Panc1 (cell line): ENCODE results near the gene PLD3. TPM values are rescaled to one million over a fixed set of nuclear protein-coding genes. Genes with fewer than 3 reads are reported as not detected.

ENCODE experiments used
- ATAC-seq: fragments of 200-7000 bp; cut with Tn5 transposase; 2 replicates; pipeline ENCODE4 v1.9.1; 2020; ENCODE audit warnings: mild to moderate bottlenecking, moderate library complexity
- BruUV-seq: library from RNA; stranded (reverse); fragments of 400-500 nt; replicated peaks from 2 replicates; lab custom pipeline; 2021; lab: Mats Ljungman, UMichigan
- CTCF ChIA-PET: fragments of 300-600 bp; sonication (Branson Sonifier 250); formaldehyde crosslinking; loops from one replicate; lab custom pipeline; 2022; ENCODE audit warnings: antibody characterized with exemption; lab: Charles Lee
- POLR2A ChIA-PET: fragments of 300-600 bp; sonication (Branson Sonifier 250); formaldehyde crosslinking; loops from one replicate; lab custom pipeline; 2022; ENCODE audit warnings: antibody characterized with exemption; lab: Charles Lee
- DNase-seq: peaks from one replicate; pipeline ENCODE4 v3.0.0-alpha.2; 2010; ENCODE audit warnings: low read depth, low spot score
- H3K27ac ChIP-seq: 2 replicates; pipeline ENCODE4 v1.5.1; 2011; ENCODE audit warnings: mild to moderate bottlenecking, low read length, inconsistent platforms
- H3K27me3 ChIP-seq: fragments of 200-500 bp; sonication (Bioruptor generic); 2 replicates; pipeline ENCODE4 v1.6.0; 2014; ENCODE audit warnings: low read length, inconsistent platforms; ENCODE audit not compliant: control insufficient read depth, insufficient read depth
- H3K36me3 ChIP-seq: fragments of 200-500 bp; sonication (Bioruptor generic); 2 replicates; pipeline ENCODE4 v1.5.1; 2014; ENCODE audit warnings: inconsistent platforms, mild to moderate bottlenecking, low read length, moderate library complexity; ENCODE audit not compliant: control insufficient read depth, insufficient read depth
- H3K4me1 ChIP-seq: 2 replicates; pipeline ENCODE4 v1.5.1; 2011; ENCODE audit warnings: inconsistent platforms, mild to moderate bottlenecking, low read length, moderate library complexity; ENCODE audit not compliant: control insufficient read depth, insufficient read depth
- H3K4me3 ChIP-seq, 2 experiments: 2 replicates each; pipeline ENCODE4 v1.5.1; 2011 to 2012; ENCODE audit warnings: low read depth in 2 of 2, low read length in 2 of 2, mild to moderate bottlenecking in 2 of 2, inconsistent platforms in 1 of 2, moderate library complexity in 1 of 2
- H3K9me3 ChIP-seq: fragments of 200-500 bp; sonication (Bioruptor generic); 2 replicates; pipeline ENCODE4 v1.5.1; 2014; ENCODE audit warnings: low read depth, mild to moderate bottlenecking, inconsistent platforms, low read length, moderate library complexity; ENCODE audit not compliant: control insufficient read depth, insufficient read depth
- CTCF ChIP-seq: fragments of 450-650 bp; IDR thresholded peaks from 2 replicates; pipeline ENCODE4 v1.5.1; 2017; ENCODE audit warnings: mild to moderate bottlenecking
- POLR2AphosphoS5 ChIP-seq: IDR thresholded peaks from 2 replicates; pipeline ENCODE4 v1.6.1; 2012; ENCODE audit warnings: mild to moderate bottlenecking, low read depth, low read length, moderate library complexity
- REST ChIP-seq, 2 experiments: IDR thresholded peaks; 2 replicates each; pipeline ENCODE4 v1.6.1; 2011 to 2012; ENCODE audit warnings: low read depth in 2 of 2, control low read depth in 1 of 2, low read length in 1 of 2, mild to moderate bottlenecking in 1 of 2, moderate library complexity in 1 of 2; ENCODE audit not compliant: insufficient read depth in 1 of 2
- SIN3A ChIP-seq: IDR thresholded peaks from 2 replicates; pipeline ENCODE4 v1.6.1; 2012; ENCODE audit warnings: low read depth, mild to moderate bottlenecking, low read length, moderate library complexity, borderline replicate concordance; ENCODE audit not compliant: insufficient read depth
- TCF7L2 ChIP-seq: IDR thresholded peaks from 2 replicates; pipeline ENCODE4 v1.6.1; 2011; ENCODE audit warnings: mild to moderate bottlenecking, low read depth, low read length, inconsistent platforms
- in situ Hi-C: cut with HindIII; loops from 2 replicates; pipeline ENCODE4 v1.10.0; 2016; ENCODE audit warnings: low sequenced_read_pairs, low pct_unique_long_range_greater_than_20kb
- intact Hi-C: fragments of 100-400 bp; cut with micrococcal nuclease; formaldehyde crosslinking; loops from one replicate; pipeline ENCODE4 v1.10.0; 2022; ENCODE audit not compliant: unreplicated experiment
- microRNA-seq: library from miRNA; unstranded; fragments of <30 nt; microRNA quantifications from one replicate; pipeline ENCODE4 v1.1.0, GENCODE V29; 2020; ENCODE audit not compliant: unreplicated experiment
- total RNA-seq: library from RNA; stranded (reverse); gene quantifications from one replicate; pipeline ENCODE4 v1.2.1, GENCODE V29; 2021; ENCODE audit not compliant: unreplicated experiment

The PLD3 gene
- total RNA-seq, 1 experiment from 2014 or later: 81.8 TPM

DNA sequence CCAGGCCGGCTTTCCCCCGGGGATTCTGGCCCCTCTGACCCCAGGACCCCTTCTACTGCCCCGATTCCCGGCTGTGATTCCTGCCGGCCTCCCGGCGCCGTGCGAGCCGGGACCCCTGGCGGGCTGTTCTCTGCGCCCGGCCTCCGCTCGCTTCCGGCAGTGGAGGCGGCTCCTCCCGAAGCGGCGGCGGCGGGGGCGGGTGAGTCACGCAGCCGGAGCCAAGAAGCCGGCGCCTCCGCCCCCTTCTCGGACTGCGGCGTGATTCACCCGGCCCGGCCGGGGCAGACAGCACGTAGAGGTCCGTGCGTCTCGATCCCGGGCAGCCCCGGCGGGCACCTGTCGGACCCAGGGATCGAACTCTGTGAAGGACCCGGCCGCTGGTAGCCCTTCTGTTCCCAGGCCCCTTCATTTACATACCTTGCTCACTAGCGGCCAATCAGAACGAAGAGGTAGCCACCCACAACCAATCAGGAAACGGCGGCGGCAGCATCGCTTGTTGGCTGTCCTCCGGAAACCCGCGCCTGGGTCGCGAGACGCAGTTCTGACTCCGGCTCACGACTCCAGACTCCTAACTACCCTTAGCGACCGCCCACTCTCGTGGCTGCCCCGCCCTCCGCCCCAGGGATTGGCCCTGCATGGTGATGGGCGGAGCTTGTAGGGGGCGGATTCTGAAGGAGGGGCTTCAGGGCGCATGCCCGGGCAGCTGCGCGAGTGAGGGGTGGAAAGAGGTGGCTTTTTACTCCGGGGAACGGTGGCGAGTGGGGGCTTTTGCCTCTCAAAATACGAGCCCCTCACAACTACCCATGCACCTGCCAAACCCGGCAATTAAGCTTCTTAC, 77.2 kb downstream of the PLD3 start, which contains the start of gene SERTAD1:
Gene SERTAD1, minus strand, starts transcription at position 543 of the 838 bp plus-strand sequence. CDS start 2,446 bp downstream, outside the sequence.
- peaks cover 24% of the 10 kb centered on the region for H3K4me1 ChIP-seq
- intact Hi-C loops: no loop called here
- H3K27me3 ChIP-seq: no peaks in the 10 kb centered on the region
- H3K27ac ChIP-seq: peak within 1 kb of the TSS; percentile 94
- TSS peak; percentile 89 for BruUV-seq
- H3K9me3 ChIP-seq: no peaks in the 10 kb centered on the region
- DNase-seq (peak; percentile 87), ATAC-seq (peak; percentile 85)
- H3K4me3 ChIP-seq: peak within 1 kb of the TSS; percentile 85 to 93
- ChIA-PET CTCF (interaction anchor here (0.5 to 0.6 kb wide), 3 partner anchors 9 to 120 kb away, joined by 3 to 7 read pairs (median 4); no protein-coding TSS in a partner anchor), POLR2A (interaction anchor here (0.7 to 0.8 kb wide), 2 partner anchors 13 to 1807 kb away, joined by 4 read pairs; no protein-coding TSS in a partner anchor)
- TF ChIP-seq TCF7L2 (no peak), POLR2AphosphoS5 (peak; percentile 99), REST (IDR thresholded peaks at IDR 0.05; ENCODE audit: insufficient read depth in 1 of 2, low read depth in 2 of 2, low read length in 1 of 2) (no peak), CTCF (peak; percentile 92), SIN3A (0 out of 2 replicates have a peak, but pooled peaks have one; percentile 47)
- in situ Hi-C loops: no loop called here
- peaks cover 4% of the 10 kb centered on the region; the same call in 1 of the 2 replicates for H3K36me3 ChIP-seq

Small RNAs within 50 kb of the gene (microRNA-seq; reads per million reads assigned to microRNA genes)
- not detected for gene MIR6796

Other genes starting within 250 kb of the PLD3 start
- 255 TPM for gene MAP3K10, start 157.3 kb upstream of the PLD3 start, total RNA-seq
- gene TTC9B, start 130.3 kb upstream of the PLD3 start, total RNA-seq: 2.3 TPM
- gene CCNP, start 122.0 kb upstream of the PLD3 start, total RNA-seq: 3.0 TPM
- gene AKT2, start 63.4 kb upstream of the PLD3 start, total RNA-seq: 2,376 TPM
- gene C19orf47, start 298 bp upstream of the PLD3 start, total RNA-seq: 29.0 TPM
- 0.13 TPM for gene HIPK4, start 41.5 kb downstream of the PLD3 start, total RNA-seq
- 3.4 TPM for gene PRX, start 64.7 kb downstream of the PLD3 start, total RNA-seq
- gene SERTAD1, start 77.3 kb downstream of the PLD3 start, total RNA-seq: 13.4 TPM
- 35.7 TPM for gene SERTAD3, start 95.6 kb downstream of the PLD3 start, total RNA-seq
- gene BLVRB, start 117.0 kb downstream of the PLD3 start, total RNA-seq: 45.6 TPM
- 1.2 TPM for gene SPTBN4, start 118.3 kb downstream of the PLD3 start, total RNA-seq
- gene SHKBP1, start 228.2 kb downstream of the PLD3 start, total RNA-seq: 55.9 TPM